MV-4-11 (cell line): ENCODE measurements around the gene RABGGTA.

Experiments
- DNase-seq: peaks from one replicate; lab custom pipeline; 2025; lab: John Stamatoyannopoulos, UW

RABGGTA gene

DNA sequence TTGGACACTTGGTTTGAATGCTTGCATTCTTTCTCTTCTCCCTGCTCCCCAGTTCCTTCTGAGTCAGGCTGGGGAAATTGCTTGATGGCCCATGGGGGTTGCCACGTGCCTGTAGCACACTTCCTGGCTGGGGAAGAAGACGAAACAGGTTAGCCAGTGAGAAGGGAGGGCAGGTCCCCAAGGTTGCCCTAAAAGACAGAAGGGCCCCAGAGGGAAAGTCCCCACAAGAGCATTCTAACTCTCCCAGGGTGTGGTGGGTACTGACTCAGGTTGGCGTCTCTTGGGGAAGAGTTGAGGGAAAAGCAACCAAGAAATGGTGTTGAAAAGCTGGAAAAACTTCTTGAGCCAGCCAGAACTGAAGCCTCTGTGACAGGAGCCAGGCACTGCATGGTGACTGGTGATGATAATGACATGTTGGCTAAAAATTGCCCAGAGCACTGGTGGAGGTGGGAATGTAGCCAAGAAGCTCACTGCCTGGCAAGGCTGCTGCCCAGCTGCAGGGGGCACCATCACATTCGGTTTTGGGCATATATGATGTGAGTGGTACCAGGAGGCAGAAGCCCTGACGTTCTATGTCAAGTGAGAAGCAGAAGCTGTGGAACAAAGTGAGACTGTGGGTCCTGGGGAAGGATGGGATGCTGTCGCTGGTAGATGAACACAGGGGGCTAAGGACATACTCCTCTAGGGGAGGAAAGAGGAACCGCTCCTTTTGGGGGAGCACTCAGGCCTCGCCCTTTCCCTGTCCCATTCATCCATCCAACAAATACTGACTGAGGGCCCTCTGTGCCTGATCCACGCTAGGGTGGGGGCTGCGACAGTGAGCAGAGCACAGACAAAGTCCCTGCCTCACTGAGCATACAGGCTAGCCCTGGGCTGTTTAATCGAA lies 8.1 kb upstream of the RABGGTA start:
- DNase-seq = peak; percentile 32

GRCh38 chr14:24278424-24278823 lies 7.0 kb upstream of the RABGGTA start:
- no peak for DNase-seq

DNA sequence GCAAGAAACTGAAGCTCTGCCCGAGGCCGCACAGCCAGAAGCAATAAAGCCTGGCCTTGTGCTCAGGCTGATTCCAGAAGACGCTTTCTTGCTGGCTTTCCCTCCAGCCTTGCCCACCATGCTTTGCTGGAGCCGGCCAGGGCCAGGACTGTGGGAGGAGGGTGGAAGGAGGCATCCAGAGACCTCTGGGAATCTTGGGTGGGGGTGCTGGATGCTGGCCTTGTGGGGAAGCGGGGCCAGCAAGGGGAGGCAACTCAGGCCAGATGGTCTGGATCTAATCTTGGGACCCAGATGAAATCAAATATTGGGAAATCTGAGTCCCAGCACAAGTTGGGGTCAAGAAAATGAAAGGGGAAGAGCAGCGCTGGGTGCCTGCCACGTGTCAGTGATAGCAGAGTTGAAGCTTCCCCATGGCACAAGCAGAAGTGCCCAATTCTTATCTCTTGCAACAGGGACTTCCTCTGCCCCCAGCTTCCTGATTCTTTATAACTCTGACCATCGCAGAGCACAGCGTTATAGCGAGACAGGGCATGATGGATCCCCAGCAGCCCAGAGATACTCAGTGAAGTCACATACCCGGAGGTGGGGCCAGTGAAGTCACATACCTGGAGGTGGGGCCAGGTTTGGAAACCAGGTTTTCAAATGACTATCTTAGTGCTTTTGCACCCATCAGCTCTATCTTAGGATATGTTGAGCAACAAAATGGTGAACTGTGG lies 6.4 kb upstream of the RABGGTA start:
- peak; percentile 94 for DNase-seq

DNA sequence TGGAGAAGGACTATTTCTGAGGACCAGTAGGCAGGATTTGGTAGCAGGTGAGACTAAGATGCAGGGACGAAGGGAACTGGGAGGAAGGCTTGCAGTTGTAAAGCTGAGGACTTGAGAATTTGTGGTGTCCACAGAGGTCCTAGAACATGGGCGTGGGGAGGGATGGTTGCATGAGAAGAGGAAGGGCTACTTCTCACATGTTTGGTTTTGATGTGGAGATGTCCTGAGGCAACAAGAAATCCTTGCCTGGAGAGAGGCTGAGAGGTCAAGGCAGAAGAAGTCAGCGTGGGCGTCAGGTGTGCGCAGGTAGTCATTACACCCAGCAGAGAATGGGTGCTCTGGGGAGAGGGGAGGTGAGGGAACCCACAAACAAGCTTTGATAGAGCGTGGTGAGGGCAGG lies 5.7 kb upstream of the RABGGTA start:
- no peak for DNase-seq

- DNase-seq = peak; percentile 87
Measured at GRCh38 chr14:24274101-24274543, 2.7 kb upstream of the RABGGTA start.

- no peak for DNase-seq
Measured at GRCh38 chr14:24273422-24273998, 2.1 kb upstream of the RABGGTA start.

DNA sequence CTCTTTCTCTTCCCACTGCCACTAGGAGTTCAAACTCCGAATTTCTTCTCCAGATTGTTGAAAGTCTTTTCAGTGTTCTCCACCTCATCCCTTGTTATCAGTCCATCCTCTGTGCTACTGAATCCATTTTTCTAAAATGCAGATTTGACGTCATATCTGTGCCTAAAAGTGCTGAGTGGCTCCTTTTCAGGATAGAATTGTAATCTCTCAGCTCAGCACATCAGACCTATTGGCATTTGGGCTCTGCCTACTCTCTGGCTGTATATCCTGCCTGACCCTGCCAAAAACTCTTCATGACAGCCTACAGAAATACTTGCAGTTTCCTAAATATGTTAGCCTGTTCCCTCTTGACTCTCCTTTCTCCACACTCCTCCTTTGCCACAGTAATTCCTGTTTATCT lies 1.1 kb upstream of the RABGGTA start:
- no peak for DNase-seq

- no peak for DNase-seq
Measured at GRCh38 chr14:24271834-24272263, 452 bp upstream of the RABGGTA start.

DNA sequence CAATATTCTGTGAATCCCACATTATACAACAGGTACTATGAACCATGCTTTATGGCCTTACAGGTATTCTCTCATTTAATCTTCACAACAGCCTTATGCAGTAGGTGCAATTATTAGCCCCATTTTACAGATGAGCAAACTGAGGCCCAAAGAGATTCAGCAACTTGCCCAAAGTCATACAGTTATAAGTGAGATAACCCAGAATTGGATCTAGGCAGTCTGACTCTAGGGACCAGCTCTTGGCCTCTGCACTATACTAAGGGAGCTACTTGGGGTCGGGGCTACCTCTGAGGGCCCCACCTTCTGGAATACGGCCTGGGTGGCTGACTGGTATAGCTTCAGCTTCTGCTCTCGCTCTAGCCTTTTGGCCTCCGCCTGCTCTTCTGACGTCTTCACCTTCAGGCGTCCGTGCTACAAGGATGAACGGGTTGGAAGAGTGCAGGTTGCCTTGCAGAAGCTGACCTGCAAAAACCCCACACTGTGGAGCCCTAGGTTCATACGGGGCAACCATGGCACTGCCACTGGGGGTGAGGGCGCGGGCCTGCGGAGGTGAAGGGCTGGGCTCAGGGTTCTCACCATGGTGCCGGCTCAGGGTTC lies 762 bp downstream of the RABGGTA start:
- DNase-seq = no peak

DNA sequence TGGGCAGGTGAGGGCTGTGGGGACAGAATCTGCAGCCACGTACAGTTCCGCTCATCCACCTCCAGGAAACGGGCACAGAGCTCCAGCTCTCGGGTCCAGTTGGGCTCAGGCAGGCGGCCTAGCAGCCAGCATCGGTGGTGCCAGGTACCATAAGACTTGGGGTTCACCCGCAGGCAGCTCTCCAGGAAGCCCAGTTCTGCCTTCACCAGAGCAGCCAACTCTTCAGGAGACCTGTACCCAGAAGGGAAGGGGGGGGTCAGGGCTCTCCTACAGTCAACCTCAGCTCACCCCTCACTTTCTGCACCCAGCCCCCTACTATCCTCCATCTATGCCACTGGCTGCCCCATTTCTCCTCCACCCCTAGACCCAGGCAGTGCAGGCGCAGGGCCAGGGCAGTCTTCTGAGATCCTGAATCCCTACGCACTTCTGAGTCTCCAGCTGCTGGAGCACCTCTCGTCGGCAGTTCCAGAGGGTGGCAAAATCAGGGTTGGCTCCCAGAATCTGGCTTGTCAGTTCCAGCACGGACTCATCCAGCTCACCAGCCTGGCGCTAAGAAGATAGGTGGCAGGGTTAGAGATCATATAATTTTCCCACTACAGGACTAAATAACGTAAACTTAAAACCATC lies 1.4 kb downstream of the RABGGTA start:
- DNase-seq = no peak

DNA sequence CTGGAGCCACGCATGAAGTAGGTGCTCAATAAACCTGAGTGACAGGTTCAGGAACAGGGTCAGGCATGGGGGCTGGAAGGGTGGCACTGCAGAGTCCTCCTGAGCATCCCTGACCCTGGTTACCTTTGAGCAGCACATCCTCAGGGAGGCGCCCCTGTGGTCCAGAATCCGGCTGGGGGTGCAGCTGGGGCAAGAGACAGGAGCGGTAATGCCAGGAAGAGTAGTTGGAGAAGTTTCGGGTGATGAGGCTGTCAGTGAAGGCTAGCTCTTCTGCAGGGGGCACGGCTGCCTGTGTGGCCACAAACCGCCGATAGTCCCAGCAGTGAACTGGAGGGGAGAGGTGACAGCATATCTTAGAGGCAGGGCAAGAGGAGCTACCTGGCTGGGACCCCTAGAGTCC lies 2.0 kb downstream of the RABGGTA start:
- no peak for DNase-seq

GRCh38 chr14:24268225-24268624 lies 3.2 kb downstream of the RABGGTA start:
- DNase-seq = no peak

GRCh38 chr14:24267516-24267915 lies 3.9 kb downstream of the RABGGTA start:
- no peak for DNase-seq

- DNase-seq = no peak
Measured at GRCh38 chr14:24266344-24267244, 4.8 kb downstream of the RABGGTA start.

- DNase-seq = no peak
Measured at GRCh38 chr14:24264298-24264697, 7.1 kb downstream of the RABGGTA start.

GRCh38 chr14:24263848-24264247 lies 7.5 kb downstream of the RABGGTA start:
- no peak for DNase-seq

- no peak for DNase-seq
Measured at GRCh38 chr14:24262821-24263733, 8.3 kb downstream of the RABGGTA start, which contains the start of gene TGM1. TSS of gene TGM1 (minus strand) at chr14:24263177. CDS start at chr14:24262352, 825 bp downstream.

DNA sequence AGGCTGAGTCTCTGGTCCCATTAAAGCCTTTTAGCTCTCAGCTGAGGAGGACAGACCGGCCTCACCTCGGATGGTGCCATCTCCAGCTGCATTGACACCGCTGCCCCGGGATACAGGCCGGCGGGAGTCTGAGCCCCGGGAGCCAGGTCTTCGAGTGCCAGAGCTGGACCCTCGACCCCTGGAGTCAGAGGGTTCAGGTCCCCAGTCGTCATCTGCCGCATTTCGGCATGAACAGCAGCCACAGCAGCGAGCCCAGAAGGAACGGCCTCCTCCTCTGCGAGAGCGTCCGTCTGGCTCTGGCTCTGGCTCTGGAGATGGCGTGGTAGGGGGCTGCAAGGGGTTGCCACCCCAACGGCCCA lies 9.4 kb downstream of the RABGGTA start:
- DNase-seq = no peak

GRCh38 chr14:24261256-24261968 lies 10.0 kb downstream of the RABGGTA start:
- no peak for DNase-seq
